NT2/D1 (cell line): ENCODE measurements around the gene ADAMTSL1.

Experiments used
- DNase-seq: peaks from one replicate; pipeline ENCODE4 v3.0.0-alpha.2; 2011; ENCODE audit warnings: low read depth, low spot score
- H3K27me3 ChIP-seq: 2 replicates; pipeline ENCODE4 v1.6.0; 2011; ENCODE audit warnings: mild to moderate bottlenecking; ENCODE audit not compliant: insufficient read length, insufficient read depth
- H3K36me3 ChIP-seq: 2 replicates; pipeline ENCODE4 v1.6.1; 2011; ENCODE audit warnings: mild to moderate bottlenecking, low read length, mixed read lengths; ENCODE audit not compliant: insufficient read depth, insufficient read length
- H3K4me1 ChIP-seq: 2 replicates; pipeline ENCODE4 v1.5.1; 2011; ENCODE audit not compliant: insufficient read depth, insufficient read length
- H3K4me3 ChIP-seq: 2 replicates; pipeline ENCODE4 v1.5.1; 2011; ENCODE audit warnings: low read depth; ENCODE audit not compliant: insufficient read length
- H3K9ac ChIP-seq: 2 replicates; pipeline ENCODE4 v1.6.0; 2011; ENCODE audit warnings: low read depth; ENCODE audit not compliant: insufficient read length
- H3K9me3 ChIP-seq: 2 replicates; pipeline ENCODE4 v1.5.1; 2011; ENCODE audit warnings: mild to moderate bottlenecking, low read length; ENCODE audit not compliant: insufficient read depth
- SUZ12 ChIP-seq: IDR thresholded peaks from 2 replicates; pipeline ENCODE4 v1.6.1; 2011; ENCODE audit not compliant: insufficient read length, insufficient read depth; ENCODE audit errors: extremely low read depth
- YY1 ChIP-seq: IDR thresholded peaks from 2 replicates; pipeline ENCODE4 v1.6.1; 2011; ENCODE audit not compliant: insufficient read length, insufficient read depth
- ZNF274 ChIP-seq: IDR thresholded peaks from 2 replicates; pipeline ENCODE4 v1.6.1; 2011; ENCODE audit warnings: mild to moderate bottlenecking, low read depth, low read length

Gene ADAMTSL1

DNA sequence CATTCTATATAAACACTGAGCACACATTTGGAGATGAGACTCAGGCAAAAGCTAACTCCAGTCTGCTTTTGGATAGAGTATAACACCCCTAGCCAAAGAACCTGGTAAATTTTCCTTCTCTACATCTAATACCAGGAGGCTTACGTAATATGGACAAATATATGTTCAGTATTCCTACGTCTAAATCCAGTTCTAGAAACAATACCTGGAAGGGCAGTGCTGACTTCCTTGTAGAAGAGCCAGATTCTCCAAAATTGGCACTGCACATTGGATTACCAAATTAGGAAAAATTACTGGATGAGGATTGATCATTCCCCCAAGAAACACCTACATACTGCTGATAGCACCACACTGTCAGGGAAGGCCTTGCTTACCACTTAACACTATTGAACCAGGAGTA lies 311.7 kb downstream of the ADAMTSL1 start:
- H3K9me3 ChIP-seq = no peaks in the 10 kb centered on the region
- H3K4me3 ChIP-seq = no peak overlapping the region
- H3K9ac ChIP-seq = no peak overlapping the region
- TF ChIP-seq ZNF274 (no peak), YY1 (no peak), SUZ12 (no peak)
- no peak for DNase-seq
- H3K27me3 ChIP-seq = no peaks in the 10 kb centered on the region
- no peaks in the 10 kb centered on the region for H3K36me3 ChIP-seq
- H3K4me1 ChIP-seq = no peaks in the 10 kb centered on the region

DNA sequence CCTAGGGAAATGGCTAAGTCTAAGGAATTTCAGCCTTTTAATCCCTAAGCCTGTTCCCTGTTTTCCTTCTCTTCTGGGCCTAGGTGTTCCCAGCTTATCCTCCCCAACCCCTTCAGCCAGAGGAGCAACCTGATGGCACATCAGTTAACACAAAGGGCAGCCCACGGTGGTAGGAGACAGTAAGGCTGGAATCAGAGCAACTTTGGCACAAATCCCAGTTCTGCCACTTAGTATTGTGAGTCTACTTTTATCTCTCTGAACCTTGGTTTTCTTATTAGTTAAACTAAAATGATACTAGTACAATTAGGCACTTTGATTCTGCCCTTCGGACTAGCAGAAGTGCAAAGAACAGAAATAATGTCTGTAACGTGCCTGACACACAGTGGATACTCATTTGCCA lies 312.2 kb downstream of the ADAMTSL1 start:
- no peak for DNase-seq
- Histone ChIP-seq H3K4me3 (no peak overlapping the region), H3K9me3 (no peaks in the 10 kb centered on the region), H3K36me3 (no peaks in the 10 kb centered on the region), H3K4me1 (no peaks in the 10 kb centered on the region), H3K27me3 (no peaks in the 10 kb centered on the region), H3K9ac (no peak overlapping the region)
- TF ChIP-seq YY1 (no peak), ZNF274 (no peak), SUZ12 (no peak)

DNA sequence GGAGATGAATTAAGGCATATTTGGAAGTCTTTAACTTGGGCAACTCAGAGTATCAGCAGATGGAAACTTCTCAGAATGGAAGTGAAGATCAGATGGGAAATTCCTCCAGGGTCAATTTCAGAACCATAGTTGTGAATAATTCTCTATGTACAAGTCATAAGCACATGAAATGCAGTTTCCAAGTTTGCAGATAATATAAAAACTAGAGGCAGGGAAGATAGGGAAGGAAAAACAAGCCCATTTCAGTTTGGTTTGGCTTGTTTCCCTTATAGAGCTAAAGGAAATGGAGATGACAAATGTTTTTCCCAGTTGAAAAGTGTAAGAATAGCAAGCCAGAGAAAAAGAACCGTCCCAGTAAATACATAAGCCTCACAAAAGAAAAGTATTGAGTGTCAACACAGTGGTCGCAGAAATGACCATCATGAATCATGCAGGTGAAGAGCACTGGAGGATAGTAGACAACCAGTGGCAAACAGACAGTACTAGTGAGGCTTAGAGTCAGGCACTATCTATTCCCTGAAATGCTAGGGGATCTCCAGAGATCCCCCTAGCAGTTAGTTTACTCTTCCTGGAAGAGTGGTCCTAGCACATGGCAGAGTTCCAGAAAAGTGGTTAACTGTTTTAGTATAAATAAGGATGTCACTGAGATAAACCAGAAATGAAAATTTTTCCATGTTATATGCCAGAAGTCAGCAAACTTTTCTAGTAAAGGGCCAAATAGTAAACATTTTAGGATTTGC lies 313.1 kb downstream of the ADAMTSL1 start:
- no peak for TF ChIP-seq ZNF274
- TF ChIP-seq YY1 = no peak
- no peak for TF ChIP-seq SUZ12
- Histone ChIP-seq H3K4me3 (no peak overlapping the region), H3K36me3 (no peaks in the 10 kb centered on the region), H3K27me3 (no peaks in the 10 kb centered on the region), H3K9me3 (no peaks in the 10 kb centered on the region), H3K4me1 (no peaks in the 10 kb centered on the region), H3K9ac (no peak overlapping the region)
- no peak for DNase-seq

DNA sequence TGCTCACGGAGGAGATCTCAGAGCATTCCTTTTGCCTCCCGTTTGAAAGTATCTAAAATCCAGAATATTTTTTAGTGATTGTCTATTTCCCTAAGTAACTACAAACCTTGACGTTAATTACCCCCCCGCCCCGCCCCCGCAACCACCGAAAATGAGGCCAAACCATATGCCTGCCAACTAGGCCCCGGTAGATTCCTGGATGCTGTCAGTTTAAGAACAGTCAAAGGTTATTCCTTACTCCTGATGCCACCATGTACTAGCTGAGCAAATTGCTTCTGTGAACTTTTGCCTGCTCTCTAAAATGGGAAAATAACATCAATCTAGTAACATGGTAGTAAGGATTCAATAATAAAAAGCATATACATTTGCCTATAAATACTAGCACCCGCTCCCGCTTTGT lies 314.3 kb downstream of the ADAMTSL1 start:
- no peaks in the 10 kb centered on the region for H3K9me3 ChIP-seq
- H3K36me3 ChIP-seq = no peaks in the 10 kb centered on the region
- H3K9ac ChIP-seq = no peak overlapping the region
- H3K27me3 ChIP-seq = no peaks in the 10 kb centered on the region
- no peak for DNase-seq
- H3K4me3 ChIP-seq = no peak overlapping the region
- no peak for TF ChIP-seq SUZ12
- TF ChIP-seq YY1 = no peak
- TF ChIP-seq ZNF274 = no peak
- no peaks in the 10 kb centered on the region for H3K4me1 ChIP-seq

DNA sequence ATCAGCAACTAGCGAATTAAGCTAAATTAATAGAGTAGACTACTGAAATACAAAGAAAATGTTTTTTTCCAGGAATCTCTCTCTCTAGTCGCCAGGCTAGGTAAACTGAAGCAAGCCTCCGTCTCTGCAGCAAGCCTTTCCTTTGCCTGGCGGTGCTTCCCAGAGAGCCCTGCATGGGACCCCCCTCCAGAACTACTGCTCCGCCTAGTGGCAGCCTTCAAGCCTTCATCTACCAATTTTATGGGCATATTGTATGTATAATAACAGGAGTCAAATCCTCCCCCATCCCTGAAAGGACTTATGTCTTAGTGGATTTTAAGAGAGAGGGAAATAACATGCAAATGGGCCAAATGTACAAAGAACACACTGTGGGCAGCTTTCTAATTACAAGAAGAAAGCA lies 317.1 kb downstream of the ADAMTSL1 start:
- TF ChIP-seq SUZ12 (no peak), ZNF274 (no peak), YY1 (no peak)
- DNase-seq = no peak
- Histone ChIP-seq H3K4me3 (no peak overlapping the region), H3K27me3 (no peaks in the 10 kb centered on the region), H3K4me1 (no peaks in the 10 kb centered on the region), H3K36me3 (no peaks in the 10 kb centered on the region), H3K9ac (no peak overlapping the region), H3K9me3 (no peaks in the 10 kb centered on the region)

DNA sequence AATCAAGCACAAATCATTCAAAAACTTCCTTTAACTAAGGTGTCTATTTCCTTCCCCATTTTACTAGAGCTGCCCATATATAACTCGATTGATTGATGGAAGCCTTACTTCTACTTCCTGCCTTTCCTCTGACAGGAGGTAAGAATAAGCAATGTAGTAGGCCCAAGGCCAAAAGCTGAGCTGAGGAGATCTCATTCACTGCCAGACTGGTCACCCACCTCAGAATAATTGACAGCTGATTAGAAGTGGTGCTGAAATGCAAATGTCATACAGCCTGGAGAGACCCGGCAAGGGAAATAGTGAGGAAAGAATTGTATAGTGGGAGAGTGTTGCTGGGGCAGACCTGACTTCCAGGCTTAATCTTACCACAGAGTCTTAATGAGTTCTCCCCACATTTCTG lies 319.2 kb downstream of the ADAMTSL1 start:
- Histone ChIP-seq H3K9me3 (no peaks in the 10 kb centered on the region), H3K4me1 (no peaks in the 10 kb centered on the region), H3K36me3 (no peaks in the 10 kb centered on the region), H3K27me3 (no peaks in the 10 kb centered on the region), H3K9ac (no peak overlapping the region), H3K4me3 (no peak overlapping the region)
- DNase-seq = no peak
- TF ChIP-seq YY1 (no peak), ZNF274 (no peak), SUZ12 (no peak)

DNA sequence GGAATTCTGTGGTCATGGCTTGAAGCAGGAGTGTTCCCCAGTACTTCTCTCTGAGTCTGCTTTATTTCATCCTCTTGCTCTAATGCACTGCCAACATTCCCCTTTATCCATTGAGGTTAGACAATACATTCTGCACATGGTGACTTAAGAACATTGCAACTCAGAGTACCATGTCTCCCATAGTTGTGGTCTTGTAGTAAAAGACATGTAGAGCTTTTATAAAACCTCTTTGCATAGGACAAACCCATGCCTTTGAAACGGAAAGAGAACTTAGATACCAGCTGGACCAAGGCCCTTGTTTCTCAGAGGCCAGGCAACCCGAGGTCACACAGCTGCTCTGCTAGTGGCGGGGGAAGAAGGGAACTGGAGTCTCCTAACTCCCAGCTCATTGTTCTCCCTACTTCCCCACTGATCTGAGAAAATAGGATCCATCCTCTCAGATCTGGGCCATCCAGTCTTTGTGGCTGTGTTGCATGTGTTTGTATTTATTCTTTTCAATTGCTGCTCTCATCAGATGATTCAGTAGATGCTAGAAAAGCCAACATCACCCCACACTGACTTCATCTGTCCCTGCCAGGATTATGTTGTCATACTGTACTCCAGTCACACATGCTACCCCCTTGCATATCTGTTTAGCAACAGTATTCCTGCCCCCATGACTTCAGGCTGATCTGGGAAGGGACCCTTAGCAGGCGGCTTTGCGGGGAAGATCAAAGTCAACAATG lies 322.2 kb downstream of the ADAMTSL1 start:
- Histone ChIP-seq H3K9ac (no peak overlapping the region), H3K36me3 (no peaks in the 10 kb centered on the region), H3K9me3 (no peaks in the 10 kb centered on the region), H3K4me1 (no peaks in the 10 kb centered on the region), H3K27me3 (no peaks in the 10 kb centered on the region), H3K4me3 (no peak overlapping the region)
- DNase-seq = no peak
- TF ChIP-seq ZNF274 (no peak), SUZ12 (no peak), YY1 (no peak)
